ENCODE results near the gene ADAMTSL2.

DNA sequence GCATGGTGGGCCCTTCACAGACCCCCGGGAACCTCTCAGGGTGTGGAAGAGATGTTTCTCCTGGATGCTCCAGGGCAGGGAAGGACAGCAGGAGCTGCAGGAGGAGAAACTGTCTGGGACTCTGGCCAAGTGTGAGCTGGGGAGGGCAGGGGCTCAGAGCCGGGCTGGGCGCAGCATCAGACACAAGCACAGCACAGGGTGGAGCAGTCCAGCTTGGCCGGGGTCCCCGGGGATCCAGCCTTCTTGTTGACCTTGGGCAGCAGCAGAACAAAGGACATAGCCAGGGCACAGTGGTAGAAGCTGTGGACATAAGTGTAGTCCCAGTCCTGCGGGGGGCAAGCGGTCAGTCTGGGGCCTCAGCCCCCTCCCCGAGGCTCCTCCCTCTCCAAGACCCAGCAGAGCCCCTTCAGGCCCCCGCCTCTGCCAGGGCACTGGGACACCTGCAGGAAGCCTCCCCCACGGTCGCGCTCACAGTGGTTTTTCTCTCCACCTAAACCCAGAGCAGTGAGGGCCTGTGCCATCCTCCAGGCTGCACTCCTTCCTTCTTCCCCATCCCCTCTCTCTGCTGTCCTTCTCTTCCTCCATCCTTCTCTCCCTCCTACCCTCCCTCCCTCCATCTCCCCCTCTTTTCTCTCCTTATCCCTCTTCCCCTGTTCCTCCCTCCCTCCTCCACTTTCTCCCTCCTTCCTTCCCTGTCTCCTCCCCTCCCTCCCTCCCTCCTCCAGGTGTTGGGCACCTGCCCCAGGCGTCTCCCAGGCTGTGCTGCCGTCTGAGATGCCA is 19.9 kb upstream of the ADAMTSL2 start:
- no peak for TF ChIP-seq POLR2A (IDR thresholded peaks at IDR 0.05)
- TF ChIP-seq, protein P1, sequence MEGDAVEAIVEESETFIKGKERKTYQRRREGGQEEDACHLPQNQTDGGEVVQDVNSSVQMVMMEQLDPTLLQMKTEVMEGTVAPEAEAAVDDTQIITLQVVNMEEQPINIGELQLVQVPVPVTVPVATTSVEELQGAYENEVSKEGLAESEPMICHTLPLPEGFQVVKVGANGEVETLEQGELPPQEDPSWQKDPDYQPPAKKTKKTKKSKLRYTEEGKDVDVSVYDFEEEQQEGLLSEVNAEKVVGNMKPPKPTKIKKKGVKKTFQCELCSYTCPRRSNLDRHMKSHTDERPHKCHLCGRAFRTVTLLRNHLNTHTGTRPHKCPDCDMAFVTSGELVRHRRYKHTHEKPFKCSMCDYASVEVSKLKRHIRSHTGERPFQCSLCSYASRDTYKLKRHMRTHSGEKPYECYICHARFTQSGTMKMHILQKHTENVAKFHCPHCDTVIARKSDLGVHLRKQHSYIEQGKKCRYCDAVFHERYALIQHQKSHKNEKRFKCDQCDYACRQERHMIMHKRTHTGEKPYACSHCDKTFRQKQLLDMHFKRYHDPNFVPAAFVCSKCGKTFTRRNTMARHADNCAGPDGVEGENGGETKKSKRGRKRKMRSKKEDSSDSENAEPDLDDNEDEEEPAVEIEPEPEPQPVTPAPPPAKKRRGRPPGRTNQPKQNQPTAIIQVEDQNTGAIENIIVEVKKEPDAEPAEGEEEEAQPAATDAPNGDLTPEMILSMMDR (IDR thresholded peaks at IDR 0.05 in 8 of 11, conservative IDR thresholded peaks at IDR 0.05 in 3 of 11) = no peak
- peak in 1 of 3 donors; percentile 14 for TF ChIP-seq POLR2AphosphoS5 (IDR thresholded peaks at IDR 0.05)

Data from spleen (tissue), 7 donors.